Measurements from ENCODE around the gene FBLN2. TPM values are rescaled to one million over a fixed set of nuclear protein-coding genes. Genes with fewer than 3 reads are reported as not detected.

Gene FBLN2
- polyA plus RNA-seq, 1 donor (not counting 4 experiments of a cell fraction or from before 2014, with no cell fraction given) = 0.72 TPM

GRCh38 chr3:13631256-13631655 lies 82.3 kb downstream of the FBLN2 start:
- FAIRE-seq (no peak), DNase-seq (ENCODE audit: low read depth, low spot score) (no peak)
- Histone ChIP-seq H4K20me1 (ENCODE audit: control insufficient read depth, extremely low read depth, insufficient read depth, low read length) (no peaks in the 10 kb centered on the region), H2AFZ (ENCODE audit: control insufficient read depth, low read length) (no peak overlapping the region), H3K9me3 (ENCODE audit: control insufficient read depth, low read depth, low read length) (no peaks in the 10 kb centered on the region), H3K79me2 (ENCODE audit: control insufficient read depth, insufficient read depth, low read length) (no peaks in the 10 kb centered on the region), H3K4me2 (ENCODE audit: control insufficient read depth, extremely low read depth, insufficient read depth, low read depth, low read length) (no peak overlapping the region), H3K4me1 (ENCODE audit: control insufficient read depth, extremely low read depth, insufficient read depth, low read length) (no peaks in the 10 kb centered on the region), H3K9ac (ENCODE audit: control insufficient read depth, extremely low read depth, insufficient read depth, low read length) (no peak overlapping the region), H3K9me1 (ENCODE audit: control insufficient read depth, extremely low read depth, insufficient read depth, low read length) (no peaks in the 10 kb centered on the region), H3K27ac (ENCODE audit: control insufficient read depth, insufficient read depth, low read length) (no peak overlapping the region), H3K4me3 (ENCODE audit: control insufficient read depth in 2 of 3, extremely low read depth in 1 of 3, insufficient read depth in 2 of 3, low read depth in 1 of 3, low read length in 3 of 3) (no peak overlapping the region), H3K27me3 (ENCODE audit: control insufficient read depth, extremely low read depth, insufficient read depth, low read length) (no peaks in the 10 kb centered on the region), H3K36me3 (ENCODE audit: control insufficient read depth in 2 of 2, extremely low read depth in 1 of 2, insufficient read depth in 2 of 2, low read length in 2 of 2) (no peaks in the 10 kb centered on the region)
- no peak for TF ChIP-seq CTCF (optimal IDR thresholded peaks at IDR 0.05 in 1 of 3, IDR thresholded peaks at IDR 0.05 in 1 of 3, conservative IDR thresholded peaks at IDR 0.05 in 1 of 3; ENCODE audit: extremely low read depth in 1 of 3, insufficient read depth in 2 of 3, low read length in 3 of 3)
- TF ChIP-seq EZH2 (IDR thresholded peaks at IDR 0.05; ENCODE audit: low read length) = no peak
- dilution Hi-C loops (cut with MboI; ENCODE audit: extremely low pct_ligation_motif_present, low sequenced_read_pairs) = no loop called here

DNA sequence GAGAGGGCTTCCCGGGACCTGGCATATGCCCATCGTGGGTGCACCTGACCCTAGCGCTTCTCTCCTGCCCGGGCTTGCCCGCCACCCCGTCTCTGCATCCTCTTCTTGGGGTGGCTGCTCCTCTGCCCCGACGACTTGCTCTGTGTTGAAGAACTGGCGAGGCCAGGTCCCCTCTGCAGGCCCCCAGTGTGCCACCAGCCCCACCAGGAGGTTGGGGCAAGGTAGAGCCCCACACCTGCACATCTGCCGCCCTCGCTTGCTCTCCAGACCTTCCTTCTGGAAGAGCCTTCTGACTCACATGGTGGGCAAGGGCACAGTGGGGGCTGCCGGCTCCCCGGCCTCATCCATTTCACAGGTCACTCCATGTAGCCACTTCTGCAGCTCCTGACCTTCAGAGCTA lies 84.3 kb downstream of the FBLN2 start:
- dilution Hi-C loops (cut with MboI; ENCODE audit: extremely low pct_ligation_motif_present, low sequenced_read_pairs) = no loop called here
- H3K36me3 ChIP-seq (ENCODE audit: control insufficient read depth in 2 of 2, extremely low read depth in 1 of 2, insufficient read depth in 2 of 2, low read length in 2 of 2) = no peaks in the 10 kb centered on the region
- no peaks in the 10 kb centered on the region for H4K20me1 ChIP-seq (ENCODE audit: control insufficient read depth, extremely low read depth, insufficient read depth, low read length)
- H3K9ac ChIP-seq (ENCODE audit: control insufficient read depth, extremely low read depth, insufficient read depth, low read length) = no peak overlapping the region
- no peak overlapping the region for H3K4me3 ChIP-seq (ENCODE audit: control insufficient read depth in 2 of 3, extremely low read depth in 1 of 3, insufficient read depth in 2 of 3, low read depth in 1 of 3, low read length in 3 of 3)
- H3K4me1 ChIP-seq (ENCODE audit: control insufficient read depth, extremely low read depth, insufficient read depth, low read length) = no peaks in the 10 kb centered on the region
- H2AFZ ChIP-seq (ENCODE audit: control insufficient read depth, low read length) = no peak overlapping the region
- no peaks in the 10 kb centered on the region for H3K9me1 ChIP-seq (ENCODE audit: control insufficient read depth, extremely low read depth, insufficient read depth, low read length)
- H3K9me3 ChIP-seq (ENCODE audit: control insufficient read depth, low read depth, low read length) = no peaks in the 10 kb centered on the region
- TF ChIP-seq EZH2 (IDR thresholded peaks at IDR 0.05; ENCODE audit: low read length) (no peak), CTCF (optimal IDR thresholded peaks at IDR 0.05 in 1 of 3, IDR thresholded peaks at IDR 0.05 in 1 of 3, conservative IDR thresholded peaks at IDR 0.05 in 1 of 3; ENCODE audit: extremely low read depth in 1 of 3, insufficient read depth in 2 of 3, low read length in 3 of 3) (no peak)
- FAIRE-seq (no peak), DNase-seq (ENCODE audit: low read depth, low spot score) (no peak)
- H3K27ac ChIP-seq (ENCODE audit: control insufficient read depth, insufficient read depth, low read length) = no peak overlapping the region
- H3K4me2 ChIP-seq (ENCODE audit: control insufficient read depth, extremely low read depth, insufficient read depth, low read depth, low read length) = no peak overlapping the region
- no peaks in the 10 kb centered on the region for H3K79me2 ChIP-seq (ENCODE audit: control insufficient read depth, insufficient read depth, low read length)
- no peaks in the 10 kb centered on the region for H3K27me3 ChIP-seq (ENCODE audit: control insufficient read depth, extremely low read depth, insufficient read depth, low read length)

Data from keratinocyte (primary cell).